Cardiac fibroblast (primary cell): ENCODE data around the gene ALKBH5.

Experiments used
- DNase-seq, 2 donors: peaks; one replicate each; pipeline versions ENCODE4 v3.0.0 to v3.0.0-alpha.2; 2010; ENCODE audit warnings: low read depth in 2 of 2
- H3K4me3 ChIP-seq, 2 donors: replicated peaks in 1 of 2; 1 replicate in 1 of 2; 2 replicates in 1 of 2; pipeline ENCODE4 v1.5.1; 2011; ENCODE audit warnings: low read depth in 2 of 2, low read length in 2 of 2, mild to moderate bottlenecking in 2 of 2, moderate library complexity in 1 of 2
- TF ChIP-seq, protein P1 (sequence below): IDR thresholded peaks from one replicate; pipeline ENCODE4 v1.5.1; 2011; ENCODE audit warnings: low read depth, mild to moderate bottlenecking, low read length, inconsistent platforms

ALKBH5 gene

DNA sequence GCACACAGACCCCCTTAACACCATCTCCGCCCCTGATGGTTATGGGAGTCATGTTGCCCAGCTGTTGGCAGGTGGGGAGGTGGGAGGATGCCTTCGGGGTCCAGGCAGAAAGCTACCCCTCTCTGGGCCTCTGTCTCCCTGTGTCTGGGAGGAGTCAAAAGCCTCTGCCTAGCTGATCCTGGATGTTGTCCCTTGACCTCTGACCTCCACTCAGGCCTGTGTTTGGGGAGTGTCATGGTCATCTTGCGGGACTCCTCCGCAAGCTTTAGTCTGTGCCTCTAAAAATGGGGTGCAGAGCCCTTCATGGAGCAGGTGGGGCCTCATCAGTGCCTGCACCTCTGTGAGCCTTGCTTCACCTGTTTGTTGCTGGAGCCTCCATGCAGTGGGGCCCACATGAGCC is 45.6 kb downstream of the ALKBH5 start:
- no peak for DNase-seq
- TF ChIP-seq, protein P1, sequence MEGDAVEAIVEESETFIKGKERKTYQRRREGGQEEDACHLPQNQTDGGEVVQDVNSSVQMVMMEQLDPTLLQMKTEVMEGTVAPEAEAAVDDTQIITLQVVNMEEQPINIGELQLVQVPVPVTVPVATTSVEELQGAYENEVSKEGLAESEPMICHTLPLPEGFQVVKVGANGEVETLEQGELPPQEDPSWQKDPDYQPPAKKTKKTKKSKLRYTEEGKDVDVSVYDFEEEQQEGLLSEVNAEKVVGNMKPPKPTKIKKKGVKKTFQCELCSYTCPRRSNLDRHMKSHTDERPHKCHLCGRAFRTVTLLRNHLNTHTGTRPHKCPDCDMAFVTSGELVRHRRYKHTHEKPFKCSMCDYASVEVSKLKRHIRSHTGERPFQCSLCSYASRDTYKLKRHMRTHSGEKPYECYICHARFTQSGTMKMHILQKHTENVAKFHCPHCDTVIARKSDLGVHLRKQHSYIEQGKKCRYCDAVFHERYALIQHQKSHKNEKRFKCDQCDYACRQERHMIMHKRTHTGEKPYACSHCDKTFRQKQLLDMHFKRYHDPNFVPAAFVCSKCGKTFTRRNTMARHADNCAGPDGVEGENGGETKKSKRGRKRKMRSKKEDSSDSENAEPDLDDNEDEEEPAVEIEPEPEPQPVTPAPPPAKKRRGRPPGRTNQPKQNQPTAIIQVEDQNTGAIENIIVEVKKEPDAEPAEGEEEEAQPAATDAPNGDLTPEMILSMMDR, result no peak
- H3K4me3 ChIP-seq, result no peak overlapping the region

DNA sequence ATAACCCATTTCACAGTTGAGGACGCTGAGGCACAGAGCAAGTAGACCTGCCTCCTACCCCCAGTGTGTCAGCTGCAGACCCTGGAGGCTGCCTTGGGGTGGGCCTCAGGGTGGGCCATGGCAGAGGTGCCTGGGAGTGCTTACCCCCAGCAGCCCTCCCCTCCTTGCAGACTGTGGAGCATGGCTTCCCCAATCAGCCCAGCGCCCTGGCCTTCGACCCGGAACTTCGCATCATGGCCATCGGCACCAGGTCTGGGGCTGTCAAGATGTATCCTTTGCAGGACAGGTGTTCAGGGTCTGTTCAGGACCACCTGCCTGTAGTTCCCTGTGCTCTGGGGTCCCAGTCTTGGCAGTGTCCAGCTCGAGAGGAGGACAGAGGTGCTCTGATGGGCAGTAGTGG is 46.1 kb downstream of the ALKBH5 start:
- TF ChIP-seq, protein P1, result no peak
- H3K4me3 ChIP-seq, result no peak overlapping the region
- DNase-seq, result no peak

DNA sequence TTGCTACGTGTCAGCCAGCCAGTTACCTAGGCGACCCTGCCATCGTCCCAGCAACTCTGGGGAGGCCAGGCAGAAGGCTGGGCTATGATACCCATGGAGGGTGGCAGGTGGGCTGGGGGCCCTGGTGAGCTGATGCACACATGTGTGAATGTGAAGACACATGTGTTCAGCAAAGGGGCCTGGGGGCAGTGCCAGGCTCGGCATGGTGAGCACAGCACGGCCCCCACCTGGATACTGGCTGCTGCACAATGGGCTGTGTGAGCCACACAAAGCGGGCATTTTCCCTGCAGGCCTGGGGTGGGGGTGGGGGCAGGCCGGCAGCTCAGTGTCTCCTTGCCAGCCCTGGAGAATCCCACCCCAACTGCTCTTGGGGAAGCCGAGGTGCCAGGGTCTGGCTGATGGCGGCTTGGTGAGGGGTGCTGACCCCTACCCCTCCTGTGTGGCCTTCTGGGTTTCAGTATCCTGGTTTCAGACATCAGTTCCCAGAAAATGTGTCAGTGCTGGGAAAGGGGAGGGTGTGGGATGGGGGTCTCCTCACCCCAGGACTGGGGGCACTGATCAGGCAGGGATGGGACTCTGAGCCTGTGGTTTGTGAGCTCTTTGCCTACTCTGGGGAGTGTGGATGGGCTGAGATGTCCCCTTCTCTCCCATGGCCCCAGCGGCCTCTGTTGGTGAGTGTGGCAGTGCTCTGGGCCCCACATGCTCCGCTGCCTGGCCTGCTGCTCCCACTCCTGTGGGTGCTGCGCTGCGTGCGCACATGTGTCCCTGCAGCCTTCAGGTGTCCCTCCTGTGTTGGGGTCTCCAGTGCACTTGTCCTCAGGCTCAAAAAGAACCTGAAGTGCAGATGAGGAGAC is 46.9 kb downstream of the ALKBH5 start:
- no peak overlapping the region for H3K4me3 ChIP-seq
- DNase-seq, result no peak
- TF ChIP-seq, protein P1, result no peak

DNA sequence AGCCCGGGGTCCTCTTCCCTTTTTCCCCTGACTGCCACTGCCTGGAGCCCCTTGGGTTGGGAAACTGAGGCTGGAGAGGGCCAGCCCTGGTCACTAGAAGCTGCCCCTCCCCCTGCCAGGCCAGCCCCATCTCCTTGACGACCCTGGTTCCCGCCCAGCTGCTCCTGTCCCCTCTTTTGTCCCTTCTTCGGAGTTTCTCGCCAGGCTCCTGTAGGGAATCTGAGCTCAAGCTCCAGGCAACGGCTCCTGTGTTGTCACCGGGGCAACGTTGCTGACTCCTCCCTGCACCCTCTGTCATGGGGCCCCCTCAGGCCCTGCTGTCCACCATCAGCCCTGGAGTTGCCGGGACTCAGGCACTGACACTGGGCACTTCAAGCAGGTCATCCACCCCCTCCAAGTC is 47.5 kb downstream of the ALKBH5 start:
- TF ChIP-seq, protein P1, result no peak
- no peak overlapping the region for H3K4me3 ChIP-seq
- no peak for DNase-seq

DNA sequence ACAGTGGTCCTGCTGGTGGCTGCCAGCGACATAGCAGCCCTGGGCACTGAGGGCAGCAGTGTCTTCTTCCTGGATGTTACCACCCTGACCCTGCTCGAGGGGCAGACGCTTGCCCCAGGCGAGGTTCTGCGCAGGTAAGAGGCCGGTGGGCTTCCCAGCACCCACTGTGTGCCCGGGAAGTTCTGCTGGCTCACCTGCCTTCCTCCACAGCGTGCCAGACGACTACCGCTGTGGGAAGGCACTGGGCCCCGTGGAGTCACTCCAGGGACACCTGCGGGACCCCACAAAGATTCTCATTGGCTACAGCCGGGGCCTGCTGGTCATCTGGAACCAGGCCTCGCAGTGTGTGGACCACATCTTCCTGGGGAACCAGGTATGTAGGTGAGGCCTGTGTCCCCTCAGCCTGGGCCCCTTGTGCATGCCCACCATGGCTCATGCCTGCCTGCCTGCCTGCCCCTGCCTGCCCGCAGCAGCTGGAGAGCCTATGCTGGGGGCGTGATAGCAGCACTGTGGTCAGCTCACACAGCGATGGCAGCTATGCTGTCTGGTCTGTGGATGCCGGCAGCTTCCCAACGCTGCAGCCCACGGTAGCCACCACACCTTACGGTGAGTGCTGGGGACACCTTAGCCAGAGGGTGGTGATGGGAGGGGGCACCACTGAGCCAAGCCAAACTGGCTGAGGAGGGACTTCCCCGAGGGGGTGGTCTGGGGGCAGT is 50.3 kb downstream of the ALKBH5 start:
- H3K4me3 ChIP-seq, result no peak overlapping the region
- TF ChIP-seq, protein P1, result no peak

DNA sequence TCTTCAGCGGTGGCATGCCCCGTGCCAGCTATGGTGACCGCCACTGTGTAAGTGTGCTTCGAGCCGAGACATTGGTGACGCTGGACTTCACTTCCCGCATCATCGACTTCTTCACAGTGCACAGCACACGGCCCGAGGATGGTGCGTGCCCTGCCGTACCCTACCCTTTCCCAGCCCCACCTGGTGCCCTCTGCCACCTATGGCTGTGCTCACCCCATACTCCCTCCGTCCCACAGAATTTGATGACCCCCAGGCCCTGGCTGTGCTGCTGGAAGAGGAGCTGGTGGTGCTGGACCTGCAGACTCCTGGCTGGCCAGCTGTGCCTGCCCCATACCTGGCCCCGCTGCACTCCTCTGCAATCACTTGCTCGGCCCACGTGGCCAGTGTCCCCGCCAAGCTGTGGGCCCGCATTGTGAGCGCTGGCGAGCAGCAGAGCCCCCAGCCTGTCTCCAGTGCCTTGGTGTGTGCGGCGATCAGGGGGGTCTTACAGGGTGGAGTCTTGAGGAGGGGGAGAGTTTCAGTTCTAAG is 51.3 kb downstream of the ALKBH5 start:
- no peak for DNase-seq
- TF ChIP-seq, protein P1, result no peak
- H3K4me3 ChIP-seq, result no peak overlapping the region

More for the DNA sequence above, 50.3 kb downstream of the ALKBH5 start:
- no peak for DNase-seq
